Naive thymus-derived CD4-positive, alpha-beta T cell (primary cell): Measurements from ENCODE around the gene MBD5. TPM values are rescaled to one million over a fixed set of nuclear protein-coding genes. Genes with fewer than 3 reads are reported as not detected.

Source experiments
- ATAC-seq: fragments of 150-1000 bp; cut with Tn5 transposase; 2 replicates; pipeline ENCODE4 v1.10.0; 2021; ENCODE audit warnings: mild to moderate bottlenecking, moderate library complexity
- CTCF ChIA-PET: fragments of 350-600 bp; sonication (Branson Sonifier 250); formaldehyde crosslinking; loops from one replicate; lab custom pipeline; 2021; ENCODE audit warnings: antibody characterized with exemption; lab: Charles Lee
- POLR2A ChIA-PET: fragments of 350-600 bp; sonication (Branson Sonifier 250); formaldehyde crosslinking; loops from one replicate; lab custom pipeline; 2021; ENCODE audit warnings: antibody characterized with exemption, inconsistent platforms; lab: Charles Lee
- DNase-seq, 9 donors: peaks; one replicate each; pipeline versions ENCODE4 v3.0.0 to v3.0.0-alpha.2; 2020 to 2022; ENCODE audit warnings: mixed read lengths in 1 of 9
- H3K27ac ChIP-seq: one replicate; pipeline ENCODE4 v1.7.0; 2013; ENCODE audit warnings: mild to moderate bottlenecking, low read depth, low read length, moderate library complexity
- H3K27me3 ChIP-seq, 2 donors: one replicate each; pipeline ENCODE4 v1.7.0; 2013; ENCODE audit warnings: low read length in 2 of 2, mild to moderate bottlenecking in 2 of 2, moderate library complexity in 2 of 2; ENCODE audit not compliant: control insufficient read depth in 2 of 2, insufficient read depth in 2 of 2
- H3K36me3 ChIP-seq, 3 experiments: 1 replicate in 2 of 3; 2 replicates in 1 of 3; pipeline ENCODE4 v1.7.0; 2013; ENCODE audit warnings: low read length in 3 of 3, mild to moderate bottlenecking in 3 of 3, moderate library complexity in 1 of 3; ENCODE audit not compliant: insufficient read depth in 3 of 3, control insufficient read depth in 2 of 3
- H3K4me1 ChIP-seq, 2 donors: one replicate each; pipeline ENCODE4 v1.7.0; 2013; ENCODE audit warnings: low read length in 2 of 2, mild to moderate bottlenecking in 2 of 2, moderate library complexity in 1 of 2; ENCODE audit not compliant: control insufficient read depth in 2 of 2, insufficient read depth in 2 of 2
- H3K4me3 ChIP-seq: 2 replicates; pipeline ENCODE4 v1.7.0; 2013; ENCODE audit warnings: mild to moderate bottlenecking, low read length
- H3K9me3 ChIP-seq, 3 experiments: 1 replicate in 2 of 3; 2 replicates in 1 of 3; pipeline ENCODE4 v1.7.0; 2013; ENCODE audit warnings: low read length in 3 of 3; ENCODE audit not compliant: control insufficient read depth in 2 of 3
- H3K27ac Mint-ChIP-seq, 9 donors: one replicate each; pipeline ENCODE4 v1.8.0; 2020 to 2022; ENCODE audit warnings: mixed read lengths in 9 of 9, mild to moderate bottlenecking in 8 of 9, moderate library complexity in 5 of 9, inconsistent platforms in 2 of 9
- H3K27me3 Mint-ChIP-seq, 5 donors: one replicate each; pipeline ENCODE4 v1.8.0; 2021 to 2022; ENCODE audit warnings: mixed read lengths in 5 of 5, mild to moderate bottlenecking in 1 of 5
- H3K36me3 Mint-ChIP-seq, 5 donors: one replicate each; pipeline ENCODE4 v1.8.0; 2020 to 2022; ENCODE audit warnings: mixed read lengths in 5 of 5, mild to moderate bottlenecking in 3 of 5, inconsistent platforms in 1 of 5
- H3K4me1 Mint-ChIP-seq, 7 donors: one replicate each; pipeline ENCODE4 v1.8.0; 2020 to 2022; ENCODE audit warnings: mixed read lengths in 7 of 7, mild to moderate bottlenecking in 3 of 7, inconsistent platforms in 1 of 7
- H3K4me3 Mint-ChIP-seq, 10 donors: one replicate each; pipeline ENCODE4 v1.8.0; 2020 to 2022; ENCODE audit warnings: mild to moderate bottlenecking in 10 of 10, mixed read lengths in 10 of 10, moderate library complexity in 6 of 10, inconsistent platforms in 2 of 10
- H3K9me3 Mint-ChIP-seq, 11 donors: one replicate each; pipeline ENCODE4 v1.8.0; 2020 to 2022; ENCODE audit warnings: mixed read lengths in 11 of 11, mild to moderate bottlenecking in 4 of 11, inconsistent platforms in 1 of 11, moderate library complexity in 1 of 11
- intact Hi-C, 2 donors: fragments of 100-400 bp; cut with micrococcal nuclease; formaldehyde crosslinking; loops; one replicate each; pipeline ENCODE4 v1.15.1; 2023
- polyA plus RNA-seq, 2 donors: library from polyadenylated mRNA; unstranded; fragments of 300-500 nt; fragmentation: Illumina TruSeq; gene quantifications; one replicate each; pipeline ENCODE4 v1.2.3, GENCODE V29; 2021
- total RNA-seq, 6 experiments: library from RNA in 5 of 6; stranded (reverse) in 5 of 6; gene quantifications; 1 replicate in 5 of 6; 2 replicates in 1 of 6; pipeline ENCODE4 v1.2.3 and lab custom pipeline; 2021 to 2026

MBD5 gene
- total and polyA plus RNA-seq, 7 experiments from 2014 or later = 14.6 to 76.8 (median 58.6) TPM

DNA sequence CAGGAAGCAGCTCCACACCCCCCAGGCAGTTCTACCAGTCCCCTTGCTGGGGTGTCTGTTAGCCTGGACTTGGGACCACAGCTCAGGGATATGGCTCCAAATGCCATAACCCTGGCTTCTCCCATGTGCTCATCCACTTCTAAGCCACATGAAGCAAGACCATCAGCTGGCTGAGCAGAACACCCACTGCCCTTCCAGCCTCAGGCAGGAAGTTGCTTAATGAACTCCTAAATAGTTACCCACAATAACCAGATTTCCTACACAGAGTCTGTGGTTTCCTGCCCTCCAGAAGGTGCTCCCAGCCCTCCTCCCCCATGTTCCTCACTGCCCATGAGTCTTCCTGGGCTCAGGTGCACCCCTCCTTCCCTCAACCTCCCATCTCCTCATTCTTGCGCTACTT lies 525.4 kb downstream of the MBD5 start:
- ChIA-PET POLR2A (interaction anchor here (0.8 to 1.9 kb wide), 5 partner anchors 9 to 99 kb away, joined by 3 to 5 read pairs (median 4); no protein-coding TSS in a partner anchor), CTCF (interaction anchor here (0.6 to 1.1 kb wide), 2 partner anchors 17 to 37 kb away, joined by 3 to 4 read pairs; no protein-coding TSS in a partner anchor)
- Mint-ChIP-seq H3K4me1 (peaks cover 16 to 64% (median 48%) of the 10 kb centered on the region in 7 donors), H3K27ac (peak overlapping the region in 5 of 9 donors; percentile 13 to 88 (median 53)), H3K4me3 (peak overlapping the region in 7 of 10 donors; percentile 19 to 70 (median 56)), H3K27me3 (no peaks in the 10 kb centered on the region), H3K9me3 (peaks cover 0 to 7% (median 0%) of the 10 kb centered on the region in 11 donors), H3K36me3 (peaks cover 0 to 22% (median 0%) of the 10 kb centered on the region in 5 donors)
- Histone ChIP-seq H3K27me3 (no peaks in the 10 kb centered on the region), H3K9me3 (no peaks in the 10 kb centered on the region), H3K27ac (no peak overlapping the region), H3K4me1 (peaks cover 5 to 30% of the 10 kb centered on the region in 2 donors), H3K36me3 (no peaks in the 10 kb centered on the region), H3K4me3 (no peak overlapping the region)
- no peak for DNase-seq
- peak; percentile 33 for ATAC-seq
- intact Hi-C loops = no loop called here

DNA sequence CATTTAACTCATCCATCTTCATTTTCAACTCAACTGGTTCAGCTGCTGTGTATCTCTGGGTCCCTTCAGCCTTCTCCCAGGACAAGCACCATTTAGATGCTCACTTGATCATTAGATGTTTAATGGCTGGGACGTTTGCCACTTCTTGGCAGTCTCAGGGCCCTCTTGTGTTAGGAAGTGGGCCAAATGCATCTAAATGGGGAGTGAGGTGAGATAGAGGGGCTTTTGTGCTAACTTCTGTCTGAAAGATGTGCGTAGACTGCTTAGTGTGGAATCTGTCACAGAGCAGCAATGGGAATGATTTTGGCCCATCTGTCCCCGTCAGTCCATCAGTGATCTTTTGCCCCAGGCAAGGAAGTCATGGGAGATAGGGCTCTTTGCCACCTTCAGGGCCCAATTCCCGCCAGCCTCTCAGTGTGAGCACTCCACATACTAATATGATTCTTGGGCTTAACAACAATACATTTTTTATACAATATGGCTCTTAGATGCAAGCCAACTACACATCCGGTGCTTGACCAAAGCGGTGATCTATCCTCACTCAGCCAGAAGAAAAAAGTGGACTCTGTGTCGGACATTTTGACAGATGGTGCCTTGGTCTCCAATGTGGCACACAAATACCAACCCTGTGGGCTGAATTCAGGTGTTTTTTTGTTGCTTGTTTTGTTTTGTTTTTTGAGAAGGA lies 528.0 kb downstream of the MBD5 start:
- Mint-ChIP-seq H3K36me3 (peaks cover 0 to 18% (median 0%) of the 10 kb centered on the region in 5 donors), H3K27ac (no peak overlapping the region), H3K27me3 (no peaks in the 10 kb centered on the region), H3K4me3 (no peak overlapping the region), H3K4me1 (peaks cover 12 to 49% (median 39%) of the 10 kb centered on the region in 7 donors), H3K9me3 (peaks cover 0 to 7% (median 0%) of the 10 kb centered on the region in 11 donors)
- ATAC-seq = no peak
- H3K27me3 ChIP-seq = no peaks in the 10 kb centered on the region
- H3K36me3 ChIP-seq = no peaks in the 10 kb centered on the region
- no peaks in the 10 kb centered on the region for H3K9me3 ChIP-seq
- H3K4me1 ChIP-seq = peaks cover 10 to 30% of the 10 kb centered on the region in 2 donors
- H3K27ac ChIP-seq = no peak overlapping the region
- ChIA-PET CTCF (interaction anchor here (1.1 kb wide), 1 partner anchor 16 kb away, joined by 4 read pairs; no protein-coding TSS in a partner anchor), POLR2A (no interaction called here)
- DNase-seq = no peak
- intact Hi-C loops = no loop called here
- no peak overlapping the region for H3K4me3 ChIP-seq

DNA sequence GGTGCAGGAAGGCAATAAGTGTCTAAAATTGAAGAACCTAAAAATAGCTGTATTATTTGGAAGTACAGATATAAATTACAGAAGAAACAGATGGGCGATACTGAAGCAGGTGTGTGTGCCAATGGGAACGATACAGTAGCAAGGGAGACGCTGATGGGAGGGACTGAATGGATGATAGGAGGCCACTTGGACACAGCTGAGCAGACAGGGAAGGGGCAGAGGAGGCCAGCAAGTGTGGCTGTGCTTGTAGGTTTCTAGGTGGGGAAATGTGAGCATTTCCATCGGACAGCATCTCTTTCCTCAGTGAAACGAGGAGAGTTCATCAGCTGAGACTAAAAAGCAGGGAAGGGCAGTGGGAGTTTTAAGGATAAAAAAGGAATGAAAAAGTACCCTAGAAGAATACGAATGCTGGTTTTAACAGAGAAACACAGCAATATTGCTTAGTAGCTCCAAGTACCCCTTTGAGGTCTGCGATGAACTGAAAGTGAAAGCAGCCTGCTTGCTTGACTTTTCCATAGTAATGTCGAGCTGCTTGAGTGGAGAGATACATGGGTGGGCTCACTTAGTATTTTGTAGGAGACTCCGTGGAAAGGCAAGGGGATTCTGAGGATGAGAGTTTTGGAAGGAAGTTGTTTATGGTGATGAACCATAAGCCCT lies 531.9 kb downstream of the MBD5 start:
- H3K9me3 ChIP-seq = no peaks in the 10 kb centered on the region
- CTCF ChIA-PET = interaction anchor here (0.6 to 1.6 kb wide), 12 partner anchors 10 to 563 kb away, joined by 3 to 5 read pairs (median 3); no protein-coding TSS in a partner anchor
- no peaks in the 10 kb centered on the region for H3K36me3 ChIP-seq
- intact Hi-C loops = loop anchor here (1.0 to 10.0 kb wide), 8 partner anchors 25 to 533 kb away; partner anchors contain the start of genes ORC4 (in 2 of the 2) and EPC2 (in 1 of the 2)
- POLR2A ChIA-PET = interaction anchor here (0.6 to 5.2 kb wide), 17 partner anchors 10 to 1035 kb away, joined by 3 to 38 read pairs (median 5); partner anchors contain the start of genes EPC2, MBD5, MMADHC and ORC4
- DNase-seq (peak in 7 of 9 donors; percentile 18 to 64 (median 53)), ATAC-seq (peak; percentile 77)
- H3K4me3 ChIP-seq = peak overlapping the region; percentile 75
- H3K27ac ChIP-seq = peak overlapping the region; percentile 70
- Mint-ChIP-seq H3K4me1 (peaks cover 1 to 13% (median 7%) of the 10 kb centered on the region in 7 donors), H3K27me3 (no peaks in the 10 kb centered on the region), H3K4me3 (no peak overlapping the region), H3K9me3 (peaks cover 0 to 1% (median 0%) of the 10 kb centered on the region in 11 donors), H3K36me3 (peaks cover 0 to 8% (median 4%) of the 10 kb centered on the region in 5 donors), H3K27ac (no peak overlapping the region)
- H3K27me3 ChIP-seq = no peaks in the 10 kb centered on the region
- H3K4me1 ChIP-seq = peaks cover 5 to 12% of the 10 kb centered on the region in 2 donors

DNA sequence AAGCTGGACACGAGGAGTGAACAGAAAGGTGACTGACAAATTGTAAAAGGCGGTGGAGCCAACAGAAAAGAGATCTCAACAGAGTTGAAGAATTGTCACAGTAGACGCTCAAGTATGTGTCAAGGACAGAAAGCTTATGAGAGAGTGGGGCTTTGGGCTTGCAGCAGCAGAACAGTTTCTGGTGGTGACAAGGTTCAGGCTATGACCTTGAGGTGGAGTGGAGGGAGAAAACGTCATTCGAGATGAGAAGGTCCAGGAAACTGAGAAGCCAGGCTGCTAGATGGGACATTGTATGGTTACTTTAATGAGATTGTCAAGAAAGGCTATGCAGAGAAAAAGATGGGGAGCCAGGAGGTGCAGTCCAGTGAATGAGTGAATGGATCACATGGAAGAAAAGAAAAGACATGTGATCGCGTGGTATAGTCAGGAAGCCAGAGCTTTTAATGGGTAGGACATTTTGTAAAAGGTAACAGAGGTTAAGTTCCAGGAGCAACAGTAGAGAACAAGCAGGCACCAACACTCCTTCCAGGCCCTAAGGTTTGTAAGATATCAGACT lies 532.5 kb downstream of the MBD5 start:
- Mint-ChIP-seq H3K36me3 (peaks cover 0 to 8% (median 4%) of the 10 kb centered on the region in 5 donors), H3K9me3 (peaks cover 0 to 4% (median 0%) of the 10 kb centered on the region in 11 donors), H3K4me3 (no peak overlapping the region), H3K4me1 (peaks cover 0 to 10% (median 6%) of the 10 kb centered on the region in 7 donors), H3K27me3 (no peaks in the 10 kb centered on the region), H3K27ac (no peak overlapping the region)
- Histone ChIP-seq H3K27ac (peak overlapping the region; percentile 70), H3K9me3 (no peaks in the 10 kb centered on the region), H3K36me3 (no peaks in the 10 kb centered on the region), H3K27me3 (no peaks in the 10 kb centered on the region), H3K4me1 (peaks cover 5 to 12% of the 10 kb centered on the region in 2 donors), H3K4me3 (peak overlapping the region; percentile 75)
- peak; percentile 48 for ATAC-seq
- ChIA-PET CTCF (interaction anchor here (0.6 to 1.6 kb wide), 8 partner anchors 11 to 564 kb away, joined by 3 to 5 read pairs (median 3); no protein-coding TSS in a partner anchor), POLR2A (interaction anchor here (0.9 to 5.2 kb wide), 14 partner anchors 8 to 524 kb away, joined by 3 to 38 read pairs (median 6); partner anchors contain the start of gene EPC2)
- intact Hi-C loops = loop anchor here (1.0 to 10.0 kb wide), 8 partner anchors 25 to 533 kb away; partner anchors contain the start of genes ORC4 (in 2 of the 2) and EPC2 (in 1 of the 2)
- DNase-seq = peak in 3 of 9 donors; percentile 20 to 47 (median 29)

DNA sequence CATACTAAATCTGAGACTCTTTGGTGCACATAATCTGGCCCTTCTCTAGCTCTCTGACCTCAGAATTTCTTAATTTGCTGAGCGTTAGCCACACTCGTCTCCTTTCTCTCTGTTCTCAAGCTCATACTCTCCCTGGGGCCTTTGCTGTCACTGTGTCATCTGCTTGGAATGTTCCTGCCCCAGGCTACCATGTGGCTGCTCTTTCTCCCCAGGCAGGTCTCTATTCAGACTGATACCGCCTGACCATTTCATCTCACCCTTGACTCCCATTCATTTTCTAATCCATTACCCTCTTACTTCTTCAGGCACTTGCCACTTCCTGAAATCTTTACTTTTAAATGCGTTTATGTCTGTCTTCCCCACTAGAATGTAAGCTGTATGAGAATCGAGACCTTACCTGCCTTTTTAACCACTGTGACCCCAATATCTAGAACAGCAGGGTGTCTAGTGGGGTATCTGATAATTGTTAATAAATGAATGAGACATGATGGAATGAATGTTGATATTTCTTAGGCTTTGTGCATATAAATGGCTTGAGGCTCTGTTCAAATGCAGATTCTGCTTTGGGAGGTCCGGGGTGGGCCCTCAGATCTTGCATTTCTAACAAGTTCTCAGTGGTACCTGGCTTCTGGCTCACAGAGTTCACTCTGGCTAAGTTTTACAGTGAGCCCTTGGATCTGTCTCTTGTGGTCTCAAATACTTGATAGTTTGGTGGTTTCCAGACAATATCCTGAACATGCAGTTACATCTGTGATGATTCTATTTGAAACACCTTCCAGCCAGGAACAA lies 533.8 kb downstream of the MBD5 start:
- DNase-seq (no peak), ATAC-seq (no peak)
- Mint-ChIP-seq H3K27ac (no peak overlapping the region), H3K36me3 (peaks cover 0 to 8% (median 2%) of the 10 kb centered on the region in 5 donors), H3K27me3 (no peaks in the 10 kb centered on the region), H3K4me3 (no peak overlapping the region), H3K4me1 (peaks cover 0 to 13% (median 4%) of the 10 kb centered on the region in 7 donors), H3K9me3 (peaks cover 0 to 4% (median 0%) of the 10 kb centered on the region in 11 donors)
- Histone ChIP-seq H3K27ac (no peak overlapping the region), H3K9me3 (no peaks in the 10 kb centered on the region), H3K4me3 (no peak overlapping the region), H3K27me3 (no peaks in the 10 kb centered on the region), H3K36me3 (no peaks in the 10 kb centered on the region), H3K4me1 (peaks cover 5 to 12% of the 10 kb centered on the region in 2 donors)
- intact Hi-C loops = loop anchor here in 1 of 2 donors (10.0 kb wide), 1 partner anchor 210 kb away; no protein-coding TSS in a partner anchor
- CTCF ChIA-PET = no interaction called here
- POLR2A ChIA-PET = interaction anchor here (0.9 to 5.2 kb wide), 9 partner anchors 8 to 89 kb away, joined by 3 to 38 read pairs (median 8); partner anchors contain the start of gene EPC2
